GM23338 (cell line): ENCODE measurements around the gene MRPL38. TPM values are rescaled to one million over a fixed set of nuclear protein-coding genes. Genes with fewer than 3 reads are reported as not detected.

ENCODE experiments used
- ATAC-seq: fragments of 200-7000 bp; cut with Tn5 transposase; 3 replicates; pipeline ENCODE4 v1.9.1; 2020
- DNase-seq: peaks from one replicate; pipeline ENCODE4 v3.0.0-alpha.2; 2015; ENCODE audit warnings: low spot score
- H2AFZ ChIP-seq: fragments of 200-600 bp; sonication (generic); 2 replicates; pipeline ENCODE4 v1.8.0; 2016; ENCODE audit warnings: antibody characterized with exemption, mild to moderate bottlenecking, moderate library complexity
- H3F3A ChIP-seq: fragments of 200-600 bp; sonication (generic); replicated peaks from 2 replicates; pipeline ENCODE4 v1.8.0; 2017; ENCODE audit warnings: antibody characterized with exemption, mixed run types, low read depth
- H3K27ac ChIP-seq: fragments of 200-600 bp; sonication (generic); 2 replicates; pipeline ENCODE4 v1.6.1; 2016; ENCODE audit warnings: low read depth
- H3K27me3 ChIP-seq: fragments of 200-600 bp; sonication (generic); 2 replicates; pipeline ENCODE4 v1.8.0; 2016; ENCODE audit warnings: mild to moderate bottlenecking, mixed run types, moderate library complexity; ENCODE audit not compliant: insufficient read depth
- H3K36me3 ChIP-seq: fragments of 200-600 bp; sonication (generic); 2 replicates; pipeline ENCODE4 v1.8.0; 2016; ENCODE audit warnings: mild to moderate bottlenecking; ENCODE audit not compliant: insufficient read depth
- H3K4me1 ChIP-seq: fragments of 200-600 bp; sonication (generic); 2 replicates; pipeline ENCODE4 v1.8.0; 2016; ENCODE audit warnings: mild to moderate bottlenecking, moderate library complexity; ENCODE audit not compliant: insufficient read depth
- H3K4me2 ChIP-seq: fragments of 200-600 bp; sonication (generic); 2 replicates; pipeline ENCODE4 v1.7.1; 2017; ENCODE audit warnings: mixed run types
- H3K4me3 ChIP-seq: fragments of 200-600 bp; sonication (generic); 2 replicates; pipeline ENCODE4 v1.6.1; 2016; ENCODE audit warnings: mixed run types
- H3K79me2 ChIP-seq: fragments of 200-600 bp; sonication (generic); replicated peaks from 2 replicates; pipeline ENCODE4 v1.8.0; 2017; ENCODE audit warnings: mild to moderate bottlenecking; ENCODE audit not compliant: insufficient read depth
- H3K9me2 ChIP-seq: fragments of 200-600 bp; sonication (generic); 2 replicates; pipeline ENCODE4 v1.8.0; 2017; ENCODE audit not compliant: insufficient read depth
- H4K20me1 ChIP-seq: fragments of 200-600 bp; sonication (generic); replicated peaks from 2 replicates; pipeline ENCODE4 v1.8.0; 2017; ENCODE audit warnings: mild to moderate bottlenecking; ENCODE audit not compliant: insufficient read depth
- H3K27ac Mint-ChIP-seq: 2 replicates; pipeline ENCODE4 v1.8.0; 2020; ENCODE audit warnings: inconsistent platforms, mild to moderate bottlenecking, moderate library complexity, mixed read lengths
- H3K27me3 Mint-ChIP-seq: 3 replicates; pipeline ENCODE4 v1.8.0; 2022; ENCODE audit warnings: low read depth, mild to moderate bottlenecking, moderate library complexity, mixed read lengths, inconsistent platforms; ENCODE audit not compliant: insufficient read depth, poor library complexity
- H3K36me3 Mint-ChIP-seq: 3 replicates; pipeline ENCODE4 v1.8.0; 2021; ENCODE audit warnings: low read depth, mild to moderate bottlenecking, inconsistent platforms, moderate library complexity, mixed read lengths
- H3K4me1 Mint-ChIP-seq: 3 replicates; pipeline ENCODE4 v1.8.0; 2020; ENCODE audit warnings: mild to moderate bottlenecking, inconsistent platforms, mixed read lengths
- H3K4me3 Mint-ChIP-seq: 3 replicates; pipeline ENCODE4 v1.8.0; 2021; ENCODE audit warnings: moderate library complexity, mild to moderate bottlenecking, inconsistent platforms, mixed read lengths
- H3K9me3 Mint-ChIP-seq: 3 replicates; pipeline ENCODE4 v1.8.0; 2020; ENCODE audit warnings: moderate library complexity, mild to moderate bottlenecking, inconsistent platforms, mixed read lengths
- CREB1 ChIP-seq: fragments of 250-450 bp; sonication (Bioruptor Pico); IDR thresholded peaks from 2 replicates; pipeline ENCODE4 v1.5.0; 2020; ENCODE audit warnings: low read depth, mild to moderate bottlenecking, moderate library complexity
- EZH2phosphoT487 ChIP-seq: fragments of 200-600 bp; sonication (generic); IDR thresholded peaks from one replicate; pipeline ENCODE4 v1.8.1; 2018; ENCODE audit warnings: antibody characterized with exemption; ENCODE audit not compliant: unreplicated experiment
- JUNB ChIP-seq: IDR thresholded peaks from one replicate; pipeline ENCODE4 v1.6.1; 2016; ENCODE audit warnings: antibody characterized with exemption; ENCODE audit not compliant: unreplicated experiment
- polyA plus RNA-seq: library from polyadenylated mRNA; unstranded; fragments of >200 nt; fragmentation: Nextera tagmentation; extraction: Ambion mirVana; gene quantifications from 2 replicates; pipeline ENCODE4 v1.2.1, GENCODE V29; 2016
- total RNA-seq: library from RNA; depleted of rRNA; stranded (reverse); fragments of >200 nt; shearing (Covaris generic); gene quantifications from 2 replicates; pipeline ENCODE4 v1.2.3, GENCODE V29; 2014
- TF ChIP-seq, protein P1 (sequence below): fragments of 250-450 bp; sonication (Bioruptor Pico); IDR thresholded peaks from 2 replicates; pipeline ENCODE4 v1.5.0; 2020; ENCODE audit warnings: mild to moderate bottlenecking, moderate library complexity

MRPL38 gene
- total and polyA plus RNA-seq, 2 experiments from 2014 or later: 63.6 to 90.0 TPM

DNA sequence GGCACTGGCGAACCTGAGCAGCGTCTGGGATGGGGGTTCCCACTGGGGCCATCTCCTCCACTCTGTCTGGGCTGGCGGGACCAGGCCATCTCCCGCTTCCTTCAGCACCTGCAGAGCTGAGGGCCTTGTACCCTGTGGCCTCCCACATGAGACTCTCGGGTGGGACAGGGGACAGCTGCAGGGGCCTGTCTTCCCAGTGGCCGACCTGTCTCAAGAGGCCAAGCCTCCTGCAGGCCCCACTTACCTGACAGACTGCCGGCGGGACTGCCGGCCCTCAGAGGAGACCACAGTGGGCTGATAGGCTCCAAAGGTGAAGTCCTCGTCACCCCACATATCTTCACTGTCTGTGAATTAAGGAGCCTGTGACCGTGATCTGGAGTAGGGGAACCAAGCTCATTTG lies 20.4 kb upstream of the MRPL38 start (continued):
- TF ChIP-seq, protein P1, sequence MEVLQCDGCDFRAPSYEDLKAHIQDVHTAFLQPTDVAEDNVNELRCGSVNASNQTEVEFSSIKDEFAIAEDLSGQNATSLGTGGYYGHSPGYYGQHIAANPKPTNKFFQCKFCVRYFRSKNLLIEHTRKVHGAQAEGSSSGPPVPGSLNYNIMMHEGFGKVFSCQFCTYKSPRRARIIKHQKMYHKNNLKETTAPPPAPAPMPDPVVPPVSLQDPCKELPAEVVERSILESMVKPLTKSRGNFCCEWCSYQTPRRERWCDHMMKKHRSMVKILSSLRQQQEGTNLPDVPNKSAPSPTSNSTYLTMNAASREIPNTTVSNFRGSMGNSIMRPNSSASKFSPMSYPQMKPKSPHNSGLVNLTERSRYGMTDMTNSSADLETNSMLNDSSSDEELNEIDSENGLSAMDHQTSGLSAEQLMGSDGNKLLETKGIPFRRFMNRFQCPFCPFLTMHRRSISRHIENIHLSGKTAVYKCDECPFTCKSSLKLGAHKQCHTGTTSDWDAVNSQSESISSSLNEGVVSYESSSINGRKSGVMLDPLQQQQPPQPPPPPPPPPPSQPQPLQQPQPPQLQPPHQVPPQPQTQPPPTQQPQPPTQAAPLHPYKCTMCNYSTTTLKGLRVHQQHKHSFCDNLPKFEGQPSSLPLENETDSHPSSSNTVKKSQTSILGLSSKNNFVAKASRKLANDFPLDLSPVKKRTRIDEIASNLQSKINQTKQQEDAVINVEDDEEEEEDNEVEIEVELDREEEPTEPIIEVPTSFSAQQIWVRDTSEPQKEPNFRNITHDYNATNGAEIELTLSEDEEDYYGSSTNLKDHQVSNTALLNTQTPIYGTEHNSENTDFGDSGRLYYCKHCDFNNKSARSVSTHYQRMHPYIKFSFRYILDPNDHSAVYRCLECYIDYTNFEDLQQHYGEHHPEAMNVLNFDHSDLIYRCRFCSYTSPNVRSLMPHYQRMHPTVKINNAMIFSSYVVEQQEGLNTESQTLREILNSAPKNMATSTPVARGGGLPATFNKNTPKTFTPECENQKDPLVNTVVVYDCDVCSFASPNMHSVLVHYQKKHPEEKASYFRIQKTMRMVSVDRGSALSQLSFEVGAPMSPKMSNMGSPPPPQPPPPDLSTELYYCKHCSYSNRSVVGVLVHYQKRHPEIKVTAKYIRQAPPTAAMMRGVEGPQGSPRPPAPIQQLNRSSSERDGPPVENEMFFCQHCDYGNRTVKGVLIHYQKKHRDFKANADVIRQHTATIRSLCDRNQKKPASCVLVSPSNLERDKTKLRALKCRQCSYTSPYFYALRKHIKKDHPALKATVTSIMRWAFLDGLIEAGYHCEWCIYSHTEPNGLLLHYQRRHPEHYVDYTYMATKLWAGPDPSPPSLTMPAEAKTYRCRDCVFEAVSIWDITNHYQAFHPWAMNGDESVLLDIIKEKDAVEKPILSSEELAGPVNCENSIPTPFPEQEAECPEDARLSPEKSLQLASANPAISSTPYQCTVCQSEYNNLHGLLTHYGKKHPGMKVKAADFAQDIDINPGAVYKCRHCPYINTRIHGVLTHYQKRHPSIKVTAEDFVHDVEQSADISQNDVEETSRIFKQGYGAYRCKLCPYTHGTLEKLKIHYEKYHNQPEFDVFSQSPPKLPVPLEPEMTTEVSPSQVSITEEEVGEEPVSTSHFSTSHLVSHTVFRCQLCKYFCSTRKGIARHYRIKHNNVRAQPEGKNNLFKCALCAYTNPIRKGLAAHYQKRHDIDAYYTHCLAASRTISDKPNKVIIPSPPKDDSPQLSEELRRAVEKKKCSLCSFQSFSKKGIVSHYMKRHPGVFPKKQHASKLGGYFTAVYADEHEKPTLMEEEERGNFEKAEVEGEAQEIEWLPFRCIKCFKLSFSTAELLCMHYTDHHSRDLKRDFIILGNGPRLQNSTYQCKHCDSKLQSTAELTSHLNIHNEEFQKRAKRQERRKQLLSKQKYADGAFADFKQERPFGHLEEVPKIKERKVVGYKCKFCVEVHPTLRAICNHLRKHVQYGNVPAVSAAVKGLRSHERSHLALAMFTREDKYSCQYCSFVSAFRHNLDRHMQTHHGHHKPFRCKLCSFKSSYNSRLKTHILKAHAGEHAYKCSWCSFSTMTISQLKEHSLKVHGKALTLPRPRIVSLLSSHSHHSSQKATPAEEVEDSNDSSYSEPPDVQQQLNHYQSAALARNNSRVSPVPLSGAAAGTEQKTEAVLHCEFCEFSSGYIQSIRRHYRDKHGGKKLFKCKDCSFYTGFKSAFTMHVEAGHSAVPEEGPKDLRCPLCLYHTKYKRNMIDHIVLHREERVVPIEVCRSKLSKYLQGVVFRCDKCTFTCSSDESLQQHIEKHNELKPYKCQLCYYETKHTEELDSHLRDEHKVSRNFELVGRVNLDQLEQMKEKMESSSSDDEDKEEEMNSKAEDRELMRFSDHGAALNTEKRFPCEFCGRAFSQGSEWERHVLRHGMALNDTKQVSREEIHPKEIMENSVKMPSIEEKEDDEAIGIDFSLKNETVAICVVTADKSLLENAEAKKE (CRISPR knock-in tag): no peak
- TF ChIP-seq CREB1 (CRISPR knock-in tag) (no peak), JUNB (no peak)

DNA sequence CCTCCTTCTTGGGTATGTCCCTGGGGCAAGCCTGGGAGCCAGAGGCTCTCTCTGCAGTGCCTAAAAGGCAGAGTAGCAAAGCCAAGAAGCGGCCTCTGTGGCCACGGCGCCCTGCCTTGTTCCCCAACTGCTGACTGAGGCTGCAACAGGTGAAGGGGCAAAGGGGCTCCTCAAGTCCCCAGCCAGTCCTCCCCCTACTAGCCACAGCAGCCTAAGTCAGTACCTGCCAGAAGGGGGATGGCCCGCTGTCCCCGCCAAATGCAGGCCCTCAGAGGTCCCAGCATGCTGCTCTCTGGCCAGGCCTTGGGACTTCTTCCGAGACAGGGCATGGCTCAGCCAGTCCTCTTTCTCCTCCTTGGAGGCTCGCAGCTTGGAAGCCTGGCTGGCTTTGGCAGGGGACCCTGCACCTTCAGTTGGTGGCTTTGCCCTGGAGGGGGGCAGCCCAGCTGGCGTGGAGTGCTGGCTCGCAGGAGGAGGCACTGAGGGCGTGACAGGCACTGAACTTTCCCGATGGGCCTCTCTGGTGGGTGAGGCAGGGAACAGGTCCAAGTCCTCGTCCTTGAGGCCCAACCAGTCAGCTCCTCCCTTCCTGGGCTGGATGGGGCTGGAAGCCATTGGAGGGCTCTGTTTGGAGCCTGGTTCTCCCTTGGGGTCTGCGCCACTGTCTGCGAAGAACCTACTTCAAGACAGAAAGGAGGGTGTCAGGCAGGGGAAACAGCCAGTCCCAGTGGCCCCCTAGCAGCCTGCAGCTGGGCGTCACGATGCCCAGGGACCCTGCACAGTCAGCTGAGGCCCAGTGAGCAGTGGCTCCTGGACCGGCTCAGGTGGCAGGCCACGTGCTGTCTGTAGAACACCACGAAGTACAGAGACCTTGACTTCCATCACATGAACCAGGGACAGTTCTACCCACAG lies 18.5 kb upstream of the MRPL38 start:
- Histone ChIP-seq H3K36me3 (no peaks in the 10 kb centered on the region), H3K27me3 (no peaks in the 10 kb centered on the region), H3F3A (no peaks in the 10 kb centered on the region), H2AFZ (no peak overlapping the region), H3K79me2 (no peaks in the 10 kb centered on the region), H3K4me2 (no peak overlapping the region), H3K4me3 (no peak overlapping the region), H3K4me1 (no peaks in the 10 kb centered on the region), H3K9me2 (no peaks in the 10 kb centered on the region), H3K27ac (no peak overlapping the region), H4K20me1 (no peaks in the 10 kb centered on the region)
- no peak for ATAC-seq
- no peak for DNase-seq
- H3K36me3 Mint-ChIP-seq: peaks cover 6% of the 10 kb centered on the region
- TF ChIP-seq EZH2phosphoT487: no peak
- H3K9me3 Mint-ChIP-seq: no peaks in the 10 kb centered on the region
- peaks cover 11% of the 10 kb centered on the region for H3K27me3 Mint-ChIP-seq
- no peak overlapping the region for H3K27ac Mint-ChIP-seq
- no peaks in the 10 kb centered on the region for H3K4me1 Mint-ChIP-seq
- H3K4me3 Mint-ChIP-seq: no peak overlapping the region
